SU-DHL-6 (cell line): ENCODE measurements around the gene TELO2.

Experiments
- EZH2phosphoT487 ChIP-seq: fragments of 200-600 bp; sonication (generic), shearing (Covaris generic); conservative IDR thresholded peaks from 2 replicates; pipeline ENCODE4 v1.6.1; 2018; ENCODE audit warnings: mild to moderate bottlenecking, antibody characterized with exemption, low read length, moderate library complexity, mixed read lengths
- TF ChIP-seq, protein P1 (sequence below): fragments of 200-600 bp; sonication (generic); IDR thresholded peaks from one replicate; pipeline ENCODE4 v1.5.1; 2017; ENCODE audit warnings: antibody characterized with exemption, mild to moderate bottlenecking, low read length, moderate library complexity; ENCODE audit not compliant: insufficient read depth, poor library complexity, severe bottlenecking

DNA sequence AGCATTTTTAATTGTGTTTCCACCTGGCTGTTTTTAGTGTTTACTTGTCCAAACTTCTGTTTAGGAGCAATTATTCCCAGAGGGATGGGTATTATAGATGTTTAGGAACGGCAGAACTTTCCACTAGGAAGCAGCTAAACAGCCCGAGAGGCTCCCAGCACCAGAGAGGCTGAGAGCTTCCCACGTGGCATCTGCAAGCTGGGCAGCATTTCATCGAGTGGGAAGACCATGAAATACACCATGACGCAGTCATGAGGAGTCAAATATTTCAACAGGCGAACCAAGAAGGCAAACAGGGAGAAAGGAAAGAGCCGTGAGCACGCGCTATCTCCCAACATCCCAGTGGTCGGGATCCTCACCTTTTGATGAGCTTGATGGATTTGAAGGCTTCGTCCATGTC is 64.4 kb downstream of the TELO2 start:
- TF ChIP-seq, protein P1, sequence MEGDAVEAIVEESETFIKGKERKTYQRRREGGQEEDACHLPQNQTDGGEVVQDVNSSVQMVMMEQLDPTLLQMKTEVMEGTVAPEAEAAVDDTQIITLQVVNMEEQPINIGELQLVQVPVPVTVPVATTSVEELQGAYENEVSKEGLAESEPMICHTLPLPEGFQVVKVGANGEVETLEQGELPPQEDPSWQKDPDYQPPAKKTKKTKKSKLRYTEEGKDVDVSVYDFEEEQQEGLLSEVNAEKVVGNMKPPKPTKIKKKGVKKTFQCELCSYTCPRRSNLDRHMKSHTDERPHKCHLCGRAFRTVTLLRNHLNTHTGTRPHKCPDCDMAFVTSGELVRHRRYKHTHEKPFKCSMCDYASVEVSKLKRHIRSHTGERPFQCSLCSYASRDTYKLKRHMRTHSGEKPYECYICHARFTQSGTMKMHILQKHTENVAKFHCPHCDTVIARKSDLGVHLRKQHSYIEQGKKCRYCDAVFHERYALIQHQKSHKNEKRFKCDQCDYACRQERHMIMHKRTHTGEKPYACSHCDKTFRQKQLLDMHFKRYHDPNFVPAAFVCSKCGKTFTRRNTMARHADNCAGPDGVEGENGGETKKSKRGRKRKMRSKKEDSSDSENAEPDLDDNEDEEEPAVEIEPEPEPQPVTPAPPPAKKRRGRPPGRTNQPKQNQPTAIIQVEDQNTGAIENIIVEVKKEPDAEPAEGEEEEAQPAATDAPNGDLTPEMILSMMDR, result no peak
- no peak for TF ChIP-seq EZH2phosphoT487
